COLO668 (cell line): ENCODE data around the gene PKN3.

ENCODE experiments used
- DNase-seq: peaks from one replicate; lab custom pipeline; 2025; ENCODE audit not compliant: unreplicated experiment; lab: John Stamatoyannopoulos, UW

Gene PKN3

GRCh38 chr9:128735373-128735772 lies 33.1 kb downstream of the PKN3 start:
- DNase-seq = peak; percentile 55

DNA sequence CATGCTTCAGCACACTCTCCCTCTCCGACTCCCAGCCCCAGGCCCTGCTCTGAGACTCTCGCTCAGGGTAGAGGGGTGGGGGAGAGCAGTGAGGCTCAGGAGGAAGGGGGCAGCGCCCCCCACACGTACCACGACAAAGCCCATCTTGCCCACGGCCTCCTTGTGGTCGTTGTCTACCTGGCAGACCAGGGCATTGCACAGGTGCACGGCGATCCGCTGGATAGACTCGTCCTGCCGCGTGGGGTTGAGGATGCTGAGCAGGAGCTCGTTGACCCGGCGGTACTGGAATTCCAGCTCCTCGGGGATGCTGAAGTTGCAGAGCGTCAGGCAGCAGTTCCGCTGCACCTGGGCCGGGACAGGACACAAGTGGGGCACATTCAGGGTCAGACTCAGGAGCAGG lies 40.1 kb downstream of the PKN3 start:
- no peak for DNase-seq

- DNase-seq = no peak
Observed at GRCh38 chr9:128743421-128743820, 41.1 kb downstream of the PKN3 start.

DNA sequence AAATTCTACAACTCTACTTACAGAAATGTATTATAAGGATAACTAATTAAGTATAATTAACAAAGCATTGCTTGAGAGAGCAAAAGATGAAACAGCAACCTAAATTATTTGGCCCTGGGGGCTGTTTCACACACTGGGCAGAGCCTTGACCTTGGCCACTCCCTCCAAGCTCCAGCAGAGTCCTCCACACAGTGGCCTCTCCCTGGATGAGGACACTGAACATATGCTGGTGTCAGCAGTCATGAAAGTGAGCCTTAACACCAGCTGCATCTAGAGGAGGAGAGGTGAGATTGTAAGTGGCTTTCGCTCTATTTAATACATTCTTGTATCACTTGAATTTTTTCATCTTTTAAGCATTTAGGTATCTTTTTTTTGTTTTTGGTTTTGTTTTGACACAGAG lies 44.9 kb downstream of the PKN3 start:
- DNase-seq = no peak

DNA sequence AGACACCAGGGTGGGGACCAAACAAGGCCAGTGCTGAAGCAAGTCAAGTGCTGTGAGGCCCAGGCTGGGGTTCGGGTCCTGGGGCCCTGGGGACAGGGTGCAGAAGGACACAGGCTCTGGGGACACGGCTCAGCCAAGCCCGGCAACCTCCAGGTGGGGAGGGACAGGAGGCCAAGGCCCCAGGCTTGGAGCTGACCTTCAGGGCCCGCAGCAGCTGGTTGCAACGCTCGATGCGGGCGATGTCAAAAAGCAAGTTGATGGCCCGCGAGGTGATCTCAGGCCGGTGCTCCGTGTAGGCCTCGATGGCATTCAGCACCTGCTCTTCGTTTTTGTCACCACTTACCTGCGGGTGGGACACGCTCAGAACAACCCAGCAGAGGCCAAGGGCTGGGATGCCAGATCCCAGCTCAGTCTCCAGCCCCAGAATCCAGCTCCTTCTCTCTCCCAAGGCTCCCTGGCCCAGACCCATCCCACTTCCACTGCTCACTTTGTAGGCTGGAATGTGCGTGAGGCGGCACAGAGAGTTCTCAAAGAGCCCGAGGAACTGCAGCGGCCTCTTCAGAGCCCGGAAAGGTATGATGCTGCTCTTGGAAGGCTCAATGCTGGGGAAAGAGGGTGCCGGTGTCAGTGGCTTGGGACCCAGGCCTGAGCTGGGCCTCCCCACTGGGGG lies 48.8 kb downstream of the PKN3 start:
- no peak for DNase-seq

GRCh38 chr9:128753627-128754026 lies 51.3 kb downstream of the PKN3 start:
- DNase-seq = no peak

DNA sequence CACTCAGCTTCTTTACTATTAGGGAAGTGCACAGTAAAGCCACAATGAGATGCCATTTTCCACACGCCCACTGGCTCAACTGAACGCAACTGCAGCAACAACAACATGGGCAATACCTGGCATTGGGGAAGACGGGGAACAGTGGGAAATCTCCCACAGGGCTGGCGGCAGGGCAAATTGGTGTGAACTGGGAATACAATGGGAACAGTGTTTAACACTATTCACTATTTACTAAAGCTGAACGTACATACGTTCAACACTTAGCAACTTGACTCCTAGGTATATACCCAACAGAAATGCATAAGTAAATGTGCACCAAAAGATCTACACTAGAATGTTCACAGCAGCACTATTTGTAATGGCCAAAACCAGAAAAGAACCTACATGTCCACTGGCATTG lies 55.3 kb downstream of the PKN3 start:
- DNase-seq = no peak

DNA sequence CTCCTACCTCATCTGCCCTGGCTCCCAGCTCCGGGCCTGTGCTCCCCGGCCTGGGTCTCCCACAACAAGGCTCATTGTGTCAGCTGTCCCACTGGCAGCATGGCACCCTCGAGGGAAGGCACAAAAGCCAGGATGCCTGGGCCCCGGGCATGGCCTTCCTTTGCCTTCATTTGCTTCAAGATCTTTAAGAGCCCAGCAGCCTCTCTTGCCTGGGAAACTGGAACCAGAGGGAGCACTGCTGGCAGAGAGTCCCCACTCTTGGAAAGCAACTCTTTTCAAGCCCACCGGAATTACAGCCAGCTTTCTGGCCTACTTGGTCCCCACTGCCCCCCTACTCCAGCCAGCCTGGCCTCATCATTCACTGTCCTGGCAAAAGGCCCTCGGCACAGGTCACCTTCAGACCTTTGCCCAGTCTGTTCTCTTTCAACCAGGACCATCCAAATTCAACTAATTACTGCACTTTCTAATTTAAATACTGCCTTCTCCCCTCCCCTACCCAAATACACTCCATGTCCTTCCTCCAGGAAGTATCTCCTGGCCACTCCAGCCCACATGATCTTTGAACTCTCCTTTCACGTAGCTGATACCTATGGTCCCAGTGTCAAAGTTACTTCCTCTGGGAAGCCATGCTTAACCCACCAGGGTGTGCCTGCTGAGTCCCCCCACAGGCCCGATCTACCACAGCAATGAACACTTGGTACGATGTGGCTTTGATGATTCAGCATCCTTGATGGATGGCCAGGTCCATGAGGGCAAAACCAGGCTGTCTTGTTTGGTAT lies 60.6 kb downstream of the PKN3 start:
- DNase-seq = no peak

DNA sequence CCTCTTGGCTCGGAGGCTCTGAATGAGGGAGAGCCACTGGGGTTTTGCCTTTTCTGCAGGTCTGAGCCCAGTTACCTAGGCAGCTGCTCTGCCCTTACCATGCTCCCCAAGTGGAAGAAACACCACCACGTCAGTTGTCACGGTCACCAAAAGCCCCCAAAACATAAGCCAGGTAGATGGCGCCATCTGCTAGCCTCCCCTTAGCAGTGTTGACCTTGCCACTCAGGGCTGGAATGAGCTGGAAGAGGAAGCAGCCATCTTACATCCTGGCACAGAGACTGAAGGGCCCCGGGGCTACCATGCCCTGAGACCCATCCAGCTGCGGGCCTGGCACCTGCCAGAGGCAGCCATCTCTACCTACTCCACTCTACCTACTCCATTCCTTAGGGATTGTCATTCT lies 62.1 kb downstream of the PKN3 start:
- no peak for DNase-seq

GRCh38 chr9:128765499-128765898 lies 63.2 kb downstream of the PKN3 start:
- DNase-seq = no peak

- no peak for DNase-seq
Observed at GRCh38 chr9:128768606-128769005, 66.3 kb downstream of the PKN3 start.
